NCI-H2196 treated with DMSO at 0.1 percent for 48 hours (cell line): Measurements from ENCODE around the gene PSME1.

Experiments used
- DNase-seq: peaks from one replicate; lab custom pipeline; 2025; ENCODE audit not compliant: unreplicated experiment; lab: John Stamatoyannopoulos, UW

Gene PSME1

GRCh38 chr14:24135834-24136683 lies at the start of gene PSME1:
Gene PSME1, plus strand, starts transcription at chr14:24136194. Its CDS starts 69 bp downstream, at chr14:24136263.
- peak; percentile 90 for DNase-seq

- DNase-seq, result no peak
These were observed 49.0 kb upstream of the PSME1 start for GRCh38 chr14:24087004-24087403.

GRCh38 chr14:24088095-24088494 lies 47.9 kb upstream of the PSME1 start:
- no peak for DNase-seq

GRCh38 chr14:24089890-24090289 lies 46.1 kb upstream of the PSME1 start:
- DNase-seq, result no peak

- DNase-seq, result no peak
These were observed 43.9 kb upstream of the PSME1 start for GRCh38 chr14:24092110-24092504.

GRCh38 chr14:24092505-24093206 lies 43.3 kb upstream of the PSME1 start:
- no peak for DNase-seq

GRCh38 chr14:24093207-24093900 lies 42.6 kb upstream of the PSME1 start:
- DNase-seq, result no peak

- peak; percentile 96 for DNase-seq
These were observed 41.8 kb upstream of the PSME1 start, which contains the start of gene PCK2 for GRCh38 chr14:24093901-24094840. Gene PCK2, plus strand, starts transcription at chr14:24094311. Its CDS starts 95 bp downstream, at chr14:24094406.

GRCh38 chr14:24094841-24095270 lies 41.1 kb upstream of the PSME1 start:
- no peak for DNase-seq

- peak; percentile 40 for DNase-seq
These were observed 40.5 kb upstream of the PSME1 start for GRCh38 chr14:24095271-24096068.

GRCh38 chr14:24096545-24097181 lies 39.3 kb upstream of the PSME1 start:
- DNase-seq, result no peak

- DNase-seq, result no peak
These were observed 37.6 kb upstream of the PSME1 start for GRCh38 chr14:24098229-24098926.

- peak; percentile 85 for DNase-seq
These were observed 36.8 kb upstream of the PSME1 start for GRCh38 chr14:24098927-24099813.

- no peak for DNase-seq
These were observed 35.6 kb upstream of the PSME1 start for GRCh38 chr14:24100197-24100981.

- DNase-seq, result no peak
These were observed 35.0 kb upstream of the PSME1 start for GRCh38 chr14:24100982-24101494.

GRCh38 chr14:24102357-24103048 lies 33.5 kb upstream of the PSME1 start:
- DNase-seq, result no peak
